HepG2 (cell line): ENCODE measurements around the gene JCAD. TPM values are rescaled to one million over a fixed set of nuclear protein-coding genes. Genes with fewer than 3 reads are reported as not detected.

Experiments used
- MLLT10 ChIP-seq: sonication (generic); formaldehyde crosslinking; IDR thresholded peaks from 2 replicates; pipeline ENCODE4 v1.4.0; 2020; ENCODE audit warnings: missing genetic modification reagents
- RXRB ChIP-seq: IDR thresholded peaks from 2 replicates; pipeline ENCODE4 v1.6.1; 2016; ENCODE audit warnings: borderline replicate concordance, missing genetic modification reagents, missing compliant biosample characterization
- TOE1 ChIP-seq: sonication (generic); formaldehyde crosslinking; IDR thresholded peaks from 2 replicates; pipeline ENCODE4 v1.4.0; 2020; ENCODE audit warnings: mild to moderate bottlenecking, missing genetic modification reagents
- ZNF317 ChIP-seq: sonication (generic); formaldehyde crosslinking; IDR thresholded peaks from 2 replicates; pipeline ENCODE4 v1.5.0; 2020; ENCODE audit warnings: mild to moderate bottlenecking, missing genetic modification reagents
- ZNF564 ChIP-seq: sonication (generic); formaldehyde crosslinking; IDR thresholded peaks from 2 replicates; pipeline ENCODE4 v1.8.1; 2023; ENCODE audit warnings: mild to moderate bottlenecking, missing genetic modification reagents
- polyA plus RNA-seq, 8 experiments: library from polyadenylated mRNA; depleted of rRNA in 3 of 8; stranded (reverse) in 7 of 8; unstranded in 1 of 8; fragments of >200 nt; fragmentation: Illumina TruSeq in 4 of 8; extraction: Trizol in 4 of 8; gene quantifications; 2 replicates each; pipeline versions ENCODE4 v1.2.1 to v1.2.3, GENCODE V29; 2011 to 2016; ENCODE audit warnings: low read depth in 4 of 8, missing spikeins in 1 of 8, mixed read lengths in 1 of 8; ENCODE audit not compliant: insufficient read depth in 1 of 8
- total RNA-seq, 5 experiments: library from RNA; depleted of rRNA; stranded (reverse); fragments of >200 nt; fragmentation: Illumina TruSeq; extraction: Trizol; gene quantifications; 2 replicates each; pipeline ENCODE4 v1.2.3, GENCODE V29; 2016; ENCODE audit warnings: low read depth in 1 of 5
- TF ChIP-seq, protein P1 (sequence below), 2 experiments: fragments of 450-650 bp in 1 of 2; sonication (generic) in 1 of 2; formaldehyde crosslinking in 1 of 2; IDR thresholded peaks; 2 replicates each; pipeline versions ENCODE4 v1.6.1 to v1.8.0; 2016 to 2022; ENCODE audit warnings: antibody characterized with exemption in 1 of 2, mild to moderate bottlenecking in 1 of 2, missing genetic modification reagents in 1 of 2

Gene JCAD
- total and polyA plus RNA-seq, 2 of the 13 experiments (the other 11 are each of a cell fraction or from before 2014, with no cell fraction given): 0.04 to 0.08 TPM

DNA sequence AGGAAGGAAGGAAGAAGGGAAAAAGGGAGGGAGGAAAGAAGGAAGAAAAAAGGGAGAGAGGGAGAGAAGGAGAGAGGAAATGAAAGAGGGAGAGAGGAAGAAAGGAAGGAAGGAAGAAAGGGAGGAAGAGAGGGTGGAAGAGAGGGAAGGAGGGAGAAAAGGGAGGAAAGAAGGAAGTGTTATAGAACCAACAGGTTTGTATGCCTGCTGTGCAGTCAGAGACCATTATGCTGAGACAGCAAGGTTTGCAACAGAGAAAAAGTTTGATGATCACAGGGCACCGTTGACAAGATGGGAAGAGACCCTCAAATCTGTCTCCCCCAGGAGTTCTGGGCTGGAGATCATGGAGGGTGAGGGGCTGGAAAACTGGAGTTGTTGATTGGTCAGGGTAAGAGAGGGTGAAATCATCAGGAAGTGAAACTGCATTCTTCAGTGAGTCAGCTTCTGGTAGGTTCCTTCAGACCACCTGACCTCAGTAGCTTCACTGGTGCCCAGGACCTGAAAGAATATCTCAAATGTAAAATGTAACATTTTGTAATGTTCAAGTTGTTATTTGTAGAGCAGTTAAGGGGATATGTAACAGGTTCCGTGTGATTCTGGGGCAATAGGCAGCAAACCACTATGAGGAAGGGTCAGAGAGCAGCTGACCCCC, 76.3 kb downstream of the JCAD start (continued):
- TF ChIP-seq, protein P1, sequence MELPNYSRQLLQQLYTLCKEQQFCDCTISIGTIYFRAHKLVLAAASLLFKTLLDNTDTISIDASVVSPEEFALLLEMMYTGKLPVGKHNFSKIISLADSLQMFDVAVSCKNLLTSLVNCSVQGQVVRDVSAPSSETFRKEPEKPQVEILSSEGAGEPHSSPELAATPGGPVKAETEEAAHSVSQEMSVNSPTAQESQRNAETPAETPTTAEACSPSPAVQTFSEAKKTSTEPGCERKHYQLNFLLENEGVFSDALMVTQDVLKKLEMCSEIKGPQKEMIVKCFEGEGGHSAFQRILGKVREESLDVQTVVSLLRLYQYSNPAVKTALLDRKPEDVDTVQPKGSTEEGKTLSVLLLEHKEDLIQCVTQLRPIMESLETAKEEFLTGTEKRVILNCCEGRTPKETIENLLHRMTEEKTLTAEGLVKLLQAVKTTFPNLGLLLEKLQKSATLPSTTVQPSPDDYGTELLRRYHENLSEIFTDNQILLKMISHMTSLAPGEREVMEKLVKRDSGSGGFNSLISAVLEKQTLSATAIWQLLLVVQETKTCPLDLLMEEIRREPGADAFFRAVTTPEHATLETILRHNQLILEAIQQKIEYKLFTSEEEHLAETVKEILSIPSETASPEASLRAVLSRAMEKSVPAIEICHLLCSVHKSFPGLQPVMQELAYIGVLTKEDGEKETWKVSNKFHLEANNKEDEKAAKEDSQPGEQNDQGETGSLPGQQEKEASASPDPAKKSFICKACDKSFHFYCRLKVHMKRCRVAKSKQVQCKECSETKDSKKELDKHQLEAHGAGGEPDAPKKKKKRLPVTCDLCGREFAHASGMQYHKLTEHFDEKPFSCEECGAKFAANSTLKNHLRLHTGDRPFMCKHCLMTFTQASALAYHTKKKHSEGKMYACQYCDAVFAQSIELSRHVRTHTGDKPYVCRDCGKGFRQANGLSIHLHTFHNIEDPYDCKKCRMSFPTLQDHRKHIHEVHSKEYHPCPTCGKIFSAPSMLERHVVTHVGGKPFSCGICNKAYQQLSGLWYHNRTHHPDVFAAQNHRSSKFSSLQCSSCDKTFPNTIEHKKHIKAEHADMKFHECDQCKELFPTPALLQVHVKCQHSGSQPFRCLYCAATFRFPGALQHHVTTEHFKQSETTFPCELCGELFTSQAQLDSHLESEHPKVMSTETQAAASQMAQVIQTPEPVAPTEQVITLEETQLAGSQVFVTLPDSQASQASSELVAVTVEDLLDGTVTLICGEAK (IDR thresholded peaks at IDR 0.05): no peak
- TF ChIP-seq, protein P1 (CRISPR knock-in tag; IDR thresholded peaks at IDR 0.05): no peak
- TF ChIP-seq MLLT10 (CRISPR knock-in tag): no peak
- TF ChIP-seq ZNF564 (CRISPR knock-in tag): no peak
- TF ChIP-seq TOE1: no peak
- TF ChIP-seq RXRB (CRISPR knock-in tag): no peak
- no peak for TF ChIP-seq ZNF317 (CRISPR knock-in tag)
